OCI-LY3 (cell line): Measurements from ENCODE around the gene BCL6.

Source experiments
- CTCF ChIP-seq: fragments of 200-600, 300-600 bp; sonication (generic); IDR thresholded peaks from 2 replicates; pipeline ENCODE4 v1.5.1; 2014; ENCODE audit warnings: antibody characterized with exemption, low read length, low read depth
- EZH2phosphoT487 ChIP-seq: fragments of 200-600 bp; shearing (Covaris generic); IDR thresholded peaks from 2 replicates; pipeline ENCODE4 v1.6.1; 2018; ENCODE audit warnings: antibody characterized with exemption, mixed run types, low read depth

- TF ChIP-seq CTCF (no peak), EZH2phosphoT487 (no peak)
Observed at GRCh38 chr3:187728940-187729583, 16.2 kb downstream of the BCL6 start.
